GM13977 (cell line): Measurements from ENCODE around the gene SPOP.

Source experiments
- DNase-seq: peaks from one replicate; pipeline ENCODE4 v3.0.0; 2012; ENCODE audit warnings: low spot score
- CTCF ChIP-seq: IDR thresholded peaks from 2 replicates; pipeline ENCODE4 v1.5.1; 2012; ENCODE audit warnings: mild to moderate bottlenecking, control low read depth; ENCODE audit not compliant: insufficient read depth; ENCODE audit errors: extremely low read depth, missing control alignments
- in situ Hi-C: fragments of 300-500 bp; cut with MboI; formaldehyde crosslinking; loops from one replicate; pipeline ENCODE4 v1.12.0; 2022; ENCODE audit warnings: low sequenced_read_pairs, low pct_unique_long_range_greater_than_20kb, mixed read lengths, inconsistent platforms; ENCODE audit not compliant: unreplicated experiment

SPOP gene

GRCh38 chr17:49698005-49698404 is 20.1 kb upstream of the SPOP start:
- no peak for TF ChIP-seq CTCF
- DNase-seq = no peak
- in situ Hi-C loops = no loop called here

GRCh38 chr17:49696233-49696761 is 18.4 kb upstream of the SPOP start:
- no peak for TF ChIP-seq CTCF
- in situ Hi-C loops = no loop called here
- DNase-seq = peak; percentile 75

- in situ Hi-C loops = no loop called here
- no peak for DNase-seq
- TF ChIP-seq CTCF = no peak
These were observed 17.9 kb upstream of the SPOP start for GRCh38 chr17:49695698-49696232.

- peak; percentile 74 for DNase-seq
- peak; percentile 88 for TF ChIP-seq CTCF
- in situ Hi-C loops = no loop called here
These were observed 17.2 kb upstream of the SPOP start for GRCh38 chr17:49694847-49695697.

GRCh38 chr17:49692751-49693150 is 14.9 kb upstream of the SPOP start:
- no peak for TF ChIP-seq CTCF
- in situ Hi-C loops = no loop called here
- DNase-seq = no peak

- in situ Hi-C loops = no loop called here
- no peak for DNase-seq
These were observed 13.8 kb upstream of the SPOP start for GRCh38 chr17:49691677-49692191.

More at GRCh38 chr17:49691677-49692191, 13.8 kb upstream of the SPOP start:
- no peak for TF ChIP-seq CTCF
